DMS114 treated with DMSO at 0.1 percent for 48 hours (cell line): ENCODE results near the gene PLEK2.

Experiments
- DNase-seq: peaks from one replicate; lab custom pipeline; 2025; ENCODE audit not compliant: unreplicated experiment; lab: John Stamatoyannopoulos, UW

PLEK2 gene

DNA sequence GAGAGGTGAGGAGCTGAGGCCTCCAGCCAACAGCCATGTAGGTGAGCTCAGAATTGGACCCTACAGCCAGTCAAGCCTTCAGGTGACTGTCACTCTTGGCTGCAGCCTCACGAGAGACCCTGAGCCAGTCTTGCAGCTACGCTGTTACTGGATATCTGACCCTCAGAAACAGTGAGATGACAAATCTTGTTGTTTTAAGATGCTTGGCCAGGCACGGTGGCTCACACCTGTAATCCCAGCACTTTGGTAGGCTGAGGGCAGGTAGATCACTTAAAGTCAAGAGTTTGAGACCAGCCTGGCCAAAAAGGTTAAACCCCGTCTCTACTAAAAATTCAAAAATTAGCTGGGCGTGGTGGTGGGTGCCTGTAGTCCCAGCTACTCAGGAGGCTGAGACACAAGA is 6.2 kb downstream of the PLEK2 start:
- no peak for DNase-seq

DNA sequence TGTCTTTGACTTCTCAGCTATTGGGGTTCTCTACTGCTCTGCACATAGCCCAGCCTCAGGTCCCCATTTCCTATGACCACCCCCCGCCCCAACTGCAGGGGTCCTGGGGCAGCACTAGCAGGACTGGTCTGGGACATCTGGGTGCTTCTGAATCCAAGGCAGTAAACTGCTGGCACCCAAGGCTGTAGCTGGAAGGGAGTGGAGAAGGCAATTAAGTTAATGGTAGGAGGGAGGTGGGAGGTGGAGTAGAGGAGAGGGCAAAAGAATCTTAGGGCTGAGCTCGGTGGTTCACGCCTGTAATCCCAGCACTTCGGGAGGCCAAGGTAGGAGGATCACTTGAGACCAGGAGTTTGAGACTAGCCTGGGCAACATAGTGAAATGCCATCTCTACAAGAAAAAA is 11.5 kb downstream of the PLEK2 start:
- no peak for DNase-seq

DNA sequence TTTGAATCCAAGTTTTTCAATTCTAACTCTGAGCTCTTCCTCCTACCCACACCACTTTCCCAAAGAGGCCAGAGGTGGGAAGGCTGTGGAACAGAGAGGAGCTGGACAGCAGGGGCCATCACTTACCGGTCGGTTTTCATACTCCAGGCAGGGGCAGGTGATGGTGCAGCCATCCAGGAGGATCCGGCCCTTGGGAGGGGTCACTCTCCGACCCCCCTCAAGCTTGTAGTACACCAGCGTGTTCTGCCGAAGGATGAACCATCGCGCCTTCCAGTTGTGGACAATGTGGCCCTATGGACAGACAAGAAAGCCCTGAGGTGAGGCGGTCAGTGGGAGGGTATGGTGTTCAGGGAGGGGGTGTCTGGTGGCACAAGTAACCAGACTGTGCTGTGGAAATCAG is 14.4 kb downstream of the PLEK2 start:
- no peak for DNase-seq

DNA sequence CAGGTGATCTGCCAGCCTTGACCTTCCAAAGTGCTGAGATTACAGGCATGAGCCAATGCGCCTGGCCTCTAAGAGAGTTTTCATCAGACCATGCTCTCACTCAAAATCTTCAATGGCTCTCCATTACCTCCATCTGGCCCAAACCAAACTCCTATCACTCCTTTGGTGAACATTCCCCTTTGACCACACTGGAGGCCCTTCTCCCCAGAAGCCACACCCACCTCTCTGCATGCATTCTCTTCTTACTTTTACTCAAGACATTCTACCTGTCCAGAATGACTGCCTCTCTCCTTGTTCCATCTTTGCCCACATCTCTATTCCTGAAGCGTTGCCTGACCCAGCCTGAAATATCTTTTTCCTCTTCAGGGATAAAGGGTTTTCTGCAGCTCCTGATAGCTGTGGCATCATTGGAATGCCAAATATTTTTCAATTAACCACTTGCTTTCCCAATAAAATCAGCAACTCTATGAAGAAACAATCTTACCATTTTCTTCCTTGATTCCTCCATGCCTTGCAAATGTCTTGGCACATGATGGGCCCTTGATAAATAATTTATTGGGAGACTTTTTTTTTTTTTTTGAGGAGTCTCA is 15.5 kb downstream of the PLEK2 start:
- DNase-seq = no peak

DNA sequence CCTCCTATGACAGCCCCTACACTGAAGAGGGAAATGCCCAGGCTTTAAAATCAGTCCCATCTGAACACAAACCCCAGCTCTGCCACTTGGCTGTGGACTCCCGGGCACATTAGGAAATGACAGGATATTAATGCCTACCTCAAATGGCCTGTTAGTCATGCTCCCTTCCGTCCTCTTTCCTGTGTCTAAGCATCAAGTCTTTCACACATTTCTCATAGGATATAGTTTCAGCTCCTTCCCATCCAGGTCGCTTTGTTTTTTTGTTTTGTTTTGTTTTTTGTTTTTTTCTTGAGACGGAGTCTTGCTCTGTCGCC is 16.1 kb downstream of the PLEK2 start:
- no peak for DNase-seq

DNA sequence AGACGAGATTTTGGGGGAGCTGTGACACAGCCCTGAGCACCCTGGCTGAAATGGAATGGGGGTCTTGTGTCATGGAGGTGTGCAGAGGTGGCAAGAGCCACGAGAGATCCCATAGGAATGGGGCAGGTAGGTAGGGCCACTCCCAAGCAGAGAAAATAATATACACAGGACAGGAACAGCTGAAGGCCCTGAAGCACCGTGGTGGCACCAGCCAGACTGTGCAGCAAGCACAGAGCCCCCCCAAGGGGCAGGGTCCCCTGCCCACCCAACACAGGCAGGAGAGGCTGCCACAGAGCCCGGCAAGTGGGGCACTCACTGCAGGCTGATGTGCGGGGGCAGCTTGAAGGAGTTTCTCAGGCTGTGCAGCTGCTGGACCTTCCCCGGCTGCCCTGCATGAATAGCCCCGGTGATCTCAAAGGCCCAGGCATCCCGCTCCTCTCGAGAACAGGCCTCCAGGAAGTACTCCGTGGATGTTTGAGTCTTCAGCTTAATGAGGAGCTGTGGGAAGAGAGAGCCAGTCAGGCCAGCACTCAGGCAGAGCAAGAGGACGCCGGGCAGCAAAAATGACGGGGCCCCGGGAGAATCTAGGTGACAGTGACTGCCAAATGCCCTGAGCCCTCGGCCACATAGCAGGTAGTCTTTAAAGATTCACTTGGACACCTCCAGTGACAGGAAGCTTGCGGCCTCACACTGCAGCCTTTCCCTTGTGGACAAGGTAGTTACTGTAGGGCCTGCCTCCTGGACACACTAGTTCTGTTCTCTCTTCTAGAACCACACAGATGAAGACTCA is 16.7 kb downstream of the PLEK2 start:
- DNase-seq = no peak

DNA sequence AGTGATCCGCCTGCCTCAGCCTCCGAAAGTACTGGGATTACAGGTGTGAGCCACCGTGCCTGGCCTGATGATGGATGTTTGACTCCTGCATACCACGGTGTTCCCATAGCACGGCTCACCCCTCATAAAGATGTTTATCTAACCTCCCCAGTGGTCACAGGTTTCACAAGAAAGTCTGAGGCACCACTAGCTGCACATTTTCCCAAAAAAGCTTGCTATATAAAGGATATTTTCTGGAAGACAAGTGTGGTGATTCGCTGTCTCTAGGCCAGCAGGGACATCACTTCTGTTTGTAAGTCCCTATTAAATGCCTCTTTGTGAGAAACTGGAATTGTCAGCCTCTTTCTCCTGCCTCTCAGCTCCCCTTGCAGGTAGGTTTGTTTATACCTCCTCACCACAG is 18.3 kb downstream of the PLEK2 start:
- no peak for DNase-seq

DNA sequence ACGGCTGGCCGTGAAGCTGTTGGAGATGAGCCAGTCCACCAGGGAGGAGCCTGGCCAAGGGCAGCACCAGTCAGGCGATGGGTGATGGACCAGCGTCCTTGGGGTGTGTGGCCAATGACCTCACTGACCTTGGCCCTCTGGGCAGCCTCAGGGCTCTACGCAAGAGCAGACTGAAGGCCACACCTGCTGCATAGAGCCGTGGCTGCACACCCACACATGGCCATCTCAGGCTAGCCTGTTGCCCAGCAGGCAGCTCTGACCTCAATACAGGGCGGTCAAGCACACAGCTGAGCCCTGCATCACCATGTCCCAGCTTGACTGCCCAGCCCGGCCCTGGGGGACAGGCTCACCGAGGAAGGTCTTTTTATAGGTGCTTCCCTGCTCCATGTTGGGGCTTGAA is 19.2 kb downstream of the PLEK2 start:
- DNase-seq = no peak

DNA sequence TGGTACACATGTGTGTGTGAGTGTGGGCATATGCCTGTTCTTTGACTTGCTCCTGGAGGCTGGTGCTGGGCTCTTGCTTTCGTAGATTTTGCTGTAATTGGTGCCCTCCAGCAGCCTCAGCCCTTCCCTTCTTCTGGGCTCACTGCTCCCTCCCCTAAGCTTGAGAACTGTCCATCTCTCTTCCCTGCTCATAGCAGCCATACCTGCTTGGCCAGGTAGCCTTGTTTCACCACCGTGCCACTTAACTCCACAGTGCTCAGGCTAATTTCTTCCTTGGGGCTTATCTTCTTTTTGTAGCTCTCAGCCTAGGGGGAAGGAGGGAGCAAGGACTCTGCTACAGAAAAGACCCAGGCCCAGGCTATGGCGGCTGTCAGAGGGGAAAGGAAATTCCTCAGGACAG is 19.8 kb downstream of the PLEK2 start:
- no peak for DNase-seq

DNA sequence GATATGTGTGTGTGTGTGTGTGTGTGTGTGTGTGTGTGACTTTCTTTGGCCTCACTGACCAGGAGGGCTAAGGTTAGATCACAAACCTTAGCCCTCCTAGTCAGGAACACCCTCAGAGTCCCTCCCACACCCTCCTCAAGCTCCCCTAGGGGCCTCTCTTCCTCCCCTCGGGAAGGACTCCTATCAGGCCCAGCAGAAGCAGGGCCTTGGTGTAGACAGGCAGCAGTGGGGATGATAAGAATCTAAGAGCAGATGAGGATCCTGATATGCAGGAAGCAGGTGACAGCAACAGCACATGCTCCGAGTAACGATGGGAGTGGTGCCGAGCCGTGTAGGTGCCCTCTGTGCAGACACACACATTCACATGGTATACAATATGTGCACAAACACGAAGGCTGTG is 20.7 kb downstream of the PLEK2 start:
- no peak for DNase-seq

DNA sequence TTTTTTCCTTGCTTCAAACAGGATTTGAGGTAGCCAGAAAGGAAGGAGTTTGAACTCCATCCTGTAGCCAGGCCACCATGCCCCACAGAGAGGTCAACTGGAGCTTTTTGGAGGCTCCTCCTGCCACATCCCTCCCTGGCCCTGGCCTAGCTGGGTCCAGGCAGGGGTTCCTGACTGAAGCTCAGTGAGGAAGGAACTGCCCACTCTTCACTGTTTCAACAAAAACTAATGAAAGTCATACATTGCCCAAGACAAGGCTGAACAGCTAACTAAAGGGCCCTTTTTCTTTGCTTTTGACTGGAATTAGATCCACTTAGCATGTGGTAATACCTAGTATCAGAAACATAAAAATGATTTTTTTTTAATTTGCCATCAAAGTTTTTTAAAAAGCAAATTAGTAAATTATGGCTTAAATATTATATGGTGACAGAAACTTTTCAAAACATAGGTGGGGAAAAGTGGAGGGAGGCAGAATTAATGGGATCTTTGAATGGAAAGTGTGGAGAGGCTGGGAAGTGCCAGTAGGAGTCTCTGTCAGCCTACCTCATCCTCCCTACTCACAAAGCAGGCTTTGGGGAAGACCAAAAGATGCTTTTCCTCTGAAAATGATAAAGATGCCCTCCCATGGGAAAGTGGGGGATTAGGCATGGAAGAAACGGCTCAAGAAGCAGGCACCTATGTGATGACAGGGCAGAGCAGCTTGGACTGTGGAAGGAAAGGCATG is 22.0 kb downstream of the PLEK2 start:
- DNase-seq = no peak

DNA sequence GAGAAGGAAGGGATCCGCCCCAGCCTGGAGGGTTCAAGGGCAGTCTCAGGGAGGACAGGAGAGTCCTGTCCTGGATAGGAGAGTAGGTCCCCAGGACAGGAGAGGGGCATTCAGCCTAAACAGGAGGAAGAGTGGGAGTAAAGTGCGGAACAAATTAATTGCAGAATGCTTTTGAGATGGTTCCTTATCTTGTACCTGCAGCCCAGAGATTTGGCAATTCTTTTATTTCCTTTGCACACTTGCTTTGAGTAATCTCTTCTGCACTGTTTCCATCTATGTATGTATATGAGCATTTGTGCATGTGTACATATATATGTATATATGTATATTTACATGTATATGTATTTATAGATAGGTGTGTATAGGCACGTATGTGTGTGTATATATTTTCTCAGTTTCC is 22.7 kb downstream of the PLEK2 start:
- no peak for DNase-seq

DNA sequence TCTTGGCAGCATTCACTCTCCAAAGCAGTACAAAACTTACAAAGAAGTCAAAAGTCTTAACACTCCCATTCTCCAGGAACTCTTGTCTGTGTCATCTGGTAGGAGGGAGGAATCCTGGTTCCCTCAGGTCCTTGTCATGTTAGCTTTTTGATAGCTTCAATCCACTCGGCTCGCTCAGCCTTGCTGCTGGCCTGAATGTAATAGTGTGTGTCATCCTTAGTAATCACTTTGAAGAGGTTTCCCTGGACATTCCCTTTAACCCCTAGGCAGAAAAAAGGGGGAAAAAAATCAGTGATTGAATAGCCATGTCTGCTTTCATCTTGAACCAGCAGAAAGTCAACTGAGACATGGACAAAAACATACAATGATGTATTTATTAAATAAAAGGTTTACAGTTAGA is 24.8 kb downstream of the PLEK2 start:
- no peak for DNase-seq

DNA sequence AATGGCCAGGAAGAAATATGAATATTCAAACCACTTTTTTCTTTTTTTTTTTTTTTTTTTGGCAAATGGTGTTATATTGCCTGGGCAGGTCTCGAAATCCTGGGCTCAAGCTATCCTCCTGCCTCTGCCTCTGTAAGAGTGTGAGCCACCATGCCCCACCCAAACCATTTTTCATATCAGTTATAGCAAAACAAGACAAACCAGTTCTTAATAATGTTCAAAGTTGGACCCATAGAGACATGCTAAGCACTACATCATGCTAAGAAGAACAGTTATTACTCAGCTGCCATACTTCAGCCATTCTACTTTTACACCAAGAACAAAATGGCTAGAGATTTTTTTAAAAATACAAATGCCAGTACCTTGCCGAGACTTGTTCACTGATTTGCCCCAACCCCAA is 26.3 kb downstream of the PLEK2 start:
- no peak for DNase-seq

DNA sequence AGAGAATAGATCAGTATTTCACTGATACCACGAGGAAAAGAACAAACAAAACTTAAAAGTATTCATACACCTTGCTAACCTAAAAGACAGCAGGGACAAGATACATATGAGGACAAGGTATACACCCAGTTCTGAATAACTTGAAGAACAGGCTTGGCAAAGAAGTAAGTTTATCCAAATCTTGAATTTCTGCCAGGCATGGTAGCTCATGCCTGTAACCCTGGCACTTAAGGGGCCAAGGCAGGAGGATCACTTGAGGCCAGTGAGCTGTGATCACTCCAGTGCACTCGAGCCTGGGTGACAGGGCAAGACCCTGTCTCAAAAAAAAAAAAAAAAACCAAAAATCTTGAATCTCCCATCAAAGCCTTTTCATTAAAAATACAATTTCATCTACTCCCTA is 26.8 kb downstream of the PLEK2 start:
- no peak for DNase-seq

DNA sequence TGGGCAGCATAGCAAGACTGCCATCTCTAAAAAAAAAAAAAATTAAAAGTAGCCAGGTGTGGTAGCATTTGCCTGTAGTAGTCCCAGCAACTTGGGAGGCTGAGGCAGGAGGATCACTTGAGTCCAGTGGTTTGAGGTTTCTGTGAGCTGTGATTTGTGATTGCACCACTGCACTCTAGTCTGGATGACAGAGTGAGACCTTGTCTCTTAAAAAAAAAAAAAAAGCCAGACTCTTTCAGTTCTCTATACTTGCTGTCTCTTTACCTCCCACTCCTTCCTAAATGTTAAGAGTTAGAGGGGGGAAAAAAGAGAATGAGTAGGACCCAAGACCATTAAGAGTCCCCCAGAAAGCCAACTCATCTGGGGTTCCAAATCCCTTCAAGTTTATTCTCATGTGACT is 34.0 kb downstream of the PLEK2 start:
- DNase-seq = no peak

DNA sequence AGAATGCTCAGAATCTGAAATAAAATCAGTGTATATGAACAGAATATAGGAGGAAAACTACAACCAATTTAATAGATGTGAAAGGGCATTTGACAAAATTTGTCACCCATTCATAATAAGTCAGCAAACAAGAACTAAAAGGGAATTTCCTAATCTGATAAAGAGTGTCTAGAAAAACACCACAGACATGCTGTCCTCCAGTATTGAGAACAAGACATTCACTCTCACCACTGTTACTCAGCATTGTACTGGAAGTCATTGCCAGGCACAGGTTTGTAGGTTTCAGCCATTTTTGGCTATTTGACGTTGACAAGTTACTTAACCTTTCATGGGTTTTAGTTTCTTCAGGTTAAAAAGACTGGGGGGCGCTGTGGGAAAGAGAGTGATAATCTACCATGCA is 38.6 kb downstream of the PLEK2 start:
- DNase-seq = no peak

DNA sequence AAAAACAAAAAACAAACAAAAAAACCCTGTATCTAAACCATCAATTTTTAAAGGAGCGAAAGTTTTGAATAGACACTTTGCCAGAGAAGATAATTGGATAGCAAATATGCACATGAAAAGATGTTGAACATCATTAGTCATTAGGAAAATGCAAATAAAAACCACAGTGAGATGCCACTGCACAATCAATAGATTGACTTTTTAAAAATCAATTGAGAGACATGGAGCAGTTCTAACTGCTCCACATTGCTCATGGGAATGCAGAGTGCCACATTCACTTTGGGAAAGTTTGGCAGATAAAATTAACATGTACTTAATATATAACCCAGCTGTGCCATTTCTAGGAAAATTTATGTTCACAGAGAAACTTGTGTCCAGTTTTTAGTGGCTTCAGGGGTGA is 39.1 kb downstream of the PLEK2 start:
- DNase-seq = no peak

DNA sequence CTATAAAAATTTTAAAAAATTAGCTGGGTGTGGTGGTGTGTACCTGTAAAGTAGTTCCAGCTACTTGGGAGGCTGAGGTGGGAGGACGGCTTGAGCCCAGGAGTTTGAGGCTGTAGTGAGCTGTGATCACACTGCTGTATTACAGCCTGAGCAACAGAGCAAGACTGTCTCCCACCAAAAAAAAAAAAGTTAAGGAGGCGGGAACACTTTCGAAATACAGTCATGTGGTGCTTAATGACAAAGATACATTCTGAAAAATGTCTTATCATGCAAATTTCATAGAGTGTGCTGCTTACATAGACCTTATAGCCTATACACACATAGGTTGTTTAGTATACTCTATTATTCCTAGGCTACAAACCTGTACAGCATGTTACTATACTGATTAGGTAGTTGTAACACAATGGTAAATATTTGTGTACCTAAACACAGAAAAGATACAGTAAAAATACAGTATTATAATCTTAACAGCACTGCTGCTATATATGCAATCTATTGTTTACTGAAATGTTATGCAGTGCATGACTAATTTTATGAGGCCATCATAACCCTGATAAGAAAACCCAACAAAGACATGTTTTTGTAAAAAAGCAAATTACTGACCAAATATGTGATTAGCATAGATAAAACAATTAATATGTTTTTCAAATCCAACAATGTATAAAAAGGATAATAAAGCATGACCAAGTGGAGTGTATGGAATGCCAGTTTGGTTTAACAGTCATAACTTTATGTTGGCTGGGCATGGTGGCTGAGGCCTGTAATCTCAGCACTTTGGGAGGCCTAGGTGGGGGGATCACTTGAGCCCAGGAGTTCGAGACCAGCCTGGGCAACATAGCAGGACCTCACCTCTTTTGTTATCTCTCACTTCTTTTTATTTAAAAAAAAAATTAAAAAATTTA is 40.5 kb downstream of the PLEK2 start:
- DNase-seq = no peak

DNA sequence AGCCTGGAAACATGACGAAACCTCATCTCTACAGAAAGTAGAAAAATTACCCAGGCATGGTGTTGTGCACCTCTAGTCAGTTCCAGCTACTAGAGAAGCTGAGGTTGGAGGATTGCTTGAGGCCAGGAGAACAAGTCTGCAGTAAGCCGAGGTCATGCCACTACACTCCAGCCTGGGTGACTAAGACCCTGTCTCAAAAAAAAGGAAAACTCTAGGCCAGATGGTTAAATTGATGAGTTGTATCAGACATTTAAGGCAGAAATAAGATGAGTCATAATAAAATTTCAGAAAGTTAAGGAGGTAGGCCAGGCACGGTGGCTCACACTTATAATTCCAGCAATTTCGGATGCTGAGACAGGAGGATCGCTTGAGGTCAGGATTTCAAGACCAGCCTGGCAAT is 41.1 kb downstream of the PLEK2 start:
- no peak for DNase-seq

DNA sequence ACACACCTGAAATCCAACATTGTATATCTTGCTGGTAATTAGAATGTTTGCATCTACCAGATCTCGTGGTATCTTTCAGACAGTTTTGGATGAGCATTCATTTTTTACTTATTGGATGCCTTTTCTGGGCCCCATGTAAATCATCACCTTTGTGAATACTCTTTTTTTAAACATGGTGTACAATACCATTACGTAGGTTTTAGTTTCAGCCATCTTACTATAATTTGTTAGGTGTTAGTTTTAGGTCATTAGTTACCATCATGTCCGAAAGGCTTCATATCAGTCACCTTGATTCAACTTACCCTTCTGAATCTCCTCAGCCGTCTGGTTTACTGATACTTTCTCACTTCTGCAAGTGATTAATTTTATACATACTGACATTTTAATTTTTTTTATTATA is 46.5 kb downstream of the PLEK2 start:
- no peak for DNase-seq
